Omental fat pad (tissue), 4 donors: ENCODE data around the gene GLB1L3. TPM values are rescaled to one million over a fixed set of nuclear protein-coding genes. Genes with fewer than 3 reads are reported as not detected.
A peak's percentile ranks its signal among the peaks of the same experiment; 100 is the strongest.

Experiments used
- ATAC-seq: fragments of 150-250 bp; one replicate; pipeline ENCODE4 v1.9.1; 2016; ENCODE audit warnings: mild to moderate bottlenecking, moderate library complexity; ENCODE audit not compliant: low FRiP score
- DNase-seq: peaks from one replicate; pipeline ENCODE4 v3.0.0-alpha.2; 2019; ENCODE audit warnings: low spot score
- total RNA-seq, 4 donors: library from RNA; depleted of rRNA; stranded (reverse); fragments of >200 nt; gene quantifications; one replicate each; pipeline ENCODE4 v1.1.0, GENCODE V29; 2016
- TF ChIP-seq, protein P1 (sequence below), 3 donors: fragments of 450-650 bp; IDR thresholded peaks; one replicate each; pipeline ENCODE4 v1.5.1; 2016 to 2017; ENCODE audit warnings: antibody characterized with exemption in 3 of 3, mild to moderate bottlenecking in 3 of 3, moderate library complexity in 2 of 3

Gene GLB1L3, protein sequence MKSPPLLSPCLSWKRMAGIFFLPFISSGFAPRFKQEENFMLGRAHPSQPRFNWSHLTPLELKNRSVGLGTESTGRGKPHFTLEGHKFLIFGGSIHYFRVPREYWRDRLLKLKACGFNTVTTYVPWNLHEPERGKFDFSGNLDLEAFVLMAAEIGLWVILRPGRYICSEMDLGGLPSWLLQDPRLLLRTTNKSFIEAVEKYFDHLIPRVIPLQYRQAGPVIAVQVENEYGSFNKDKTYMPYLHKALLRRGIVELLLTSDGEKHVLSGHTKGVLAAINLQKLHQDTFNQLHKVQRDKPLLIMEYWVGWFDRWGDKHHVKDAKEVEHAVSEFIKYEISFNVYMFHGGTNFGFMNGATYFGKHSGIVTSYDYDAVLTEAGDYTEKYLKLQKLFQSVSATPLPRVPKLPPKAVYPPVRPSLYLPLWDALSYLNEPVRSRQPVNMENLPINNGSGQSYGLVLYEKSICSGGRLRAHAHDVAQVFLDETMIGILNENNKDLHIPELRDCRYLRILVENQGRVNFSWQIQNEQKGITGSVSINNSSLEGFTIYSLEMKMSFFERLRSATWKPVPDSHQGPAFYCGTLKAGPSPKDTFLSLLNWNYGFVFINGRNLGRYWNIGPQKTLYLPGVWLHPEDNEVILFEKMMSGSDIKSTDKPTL
- total RNA-seq, result not detected

DNA sequence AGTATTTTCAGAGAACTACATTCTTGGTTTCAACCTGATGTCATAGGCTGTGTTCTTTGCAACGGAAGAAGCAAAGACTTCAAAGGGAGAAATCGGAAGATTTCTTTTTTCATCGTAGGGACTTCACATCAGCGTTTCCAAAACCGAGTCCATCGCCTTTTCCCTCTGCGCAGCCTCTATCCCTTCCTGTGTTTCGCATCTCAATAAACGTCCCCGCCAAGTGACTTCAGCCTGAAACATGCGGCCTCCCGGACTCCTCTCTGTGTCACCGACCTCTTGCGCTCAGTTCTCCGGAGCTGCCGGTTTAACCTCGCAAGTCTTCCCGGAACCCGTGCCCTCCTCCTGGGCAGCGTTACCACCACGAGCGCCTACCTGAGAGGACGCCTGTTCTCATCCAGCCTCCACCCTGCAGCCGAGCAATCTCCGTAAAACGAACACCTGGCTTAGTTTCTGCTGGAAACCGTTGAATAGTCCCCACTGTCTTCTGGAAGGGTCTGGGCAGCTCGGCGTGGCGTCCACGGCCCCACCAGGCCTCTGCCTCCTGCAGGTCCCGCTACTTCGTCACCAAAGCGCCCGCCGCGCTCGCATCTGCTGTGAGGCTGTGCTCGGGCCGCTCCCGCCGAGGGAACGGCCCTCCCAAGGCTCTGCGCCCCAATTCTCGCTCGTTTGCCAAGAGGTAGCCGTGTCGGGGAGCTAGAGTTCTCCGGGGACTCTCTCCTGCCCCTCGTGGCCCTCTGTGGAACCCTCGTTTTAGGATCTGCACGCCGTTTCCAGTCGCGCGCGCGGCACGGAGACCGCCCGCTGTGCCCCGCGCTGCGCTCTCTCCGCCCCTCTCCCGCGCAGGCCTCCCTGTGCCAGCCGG is at the start of gene GLB1L3:
Gene GLB1L3 (plus strand): TSS at position 846 of the 862 bp plus-strand sequence. CDS start 362 bp downstream, outside the sequence.
- DNase-seq (no peak), ATAC-seq (peak; percentile 41)
- TF ChIP-seq, protein P1, sequence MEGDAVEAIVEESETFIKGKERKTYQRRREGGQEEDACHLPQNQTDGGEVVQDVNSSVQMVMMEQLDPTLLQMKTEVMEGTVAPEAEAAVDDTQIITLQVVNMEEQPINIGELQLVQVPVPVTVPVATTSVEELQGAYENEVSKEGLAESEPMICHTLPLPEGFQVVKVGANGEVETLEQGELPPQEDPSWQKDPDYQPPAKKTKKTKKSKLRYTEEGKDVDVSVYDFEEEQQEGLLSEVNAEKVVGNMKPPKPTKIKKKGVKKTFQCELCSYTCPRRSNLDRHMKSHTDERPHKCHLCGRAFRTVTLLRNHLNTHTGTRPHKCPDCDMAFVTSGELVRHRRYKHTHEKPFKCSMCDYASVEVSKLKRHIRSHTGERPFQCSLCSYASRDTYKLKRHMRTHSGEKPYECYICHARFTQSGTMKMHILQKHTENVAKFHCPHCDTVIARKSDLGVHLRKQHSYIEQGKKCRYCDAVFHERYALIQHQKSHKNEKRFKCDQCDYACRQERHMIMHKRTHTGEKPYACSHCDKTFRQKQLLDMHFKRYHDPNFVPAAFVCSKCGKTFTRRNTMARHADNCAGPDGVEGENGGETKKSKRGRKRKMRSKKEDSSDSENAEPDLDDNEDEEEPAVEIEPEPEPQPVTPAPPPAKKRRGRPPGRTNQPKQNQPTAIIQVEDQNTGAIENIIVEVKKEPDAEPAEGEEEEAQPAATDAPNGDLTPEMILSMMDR (IDR thresholded peaks at IDR 0.05), result no peak

GRCh38 chr11:134226806-134227325 is 49.3 kb upstream of the GLB1L3 start:
- TF ChIP-seq, protein P1 (IDR thresholded peaks at IDR 0.05), result no peak
- ATAC-seq, result no peak
- no peak for DNase-seq

DNA sequence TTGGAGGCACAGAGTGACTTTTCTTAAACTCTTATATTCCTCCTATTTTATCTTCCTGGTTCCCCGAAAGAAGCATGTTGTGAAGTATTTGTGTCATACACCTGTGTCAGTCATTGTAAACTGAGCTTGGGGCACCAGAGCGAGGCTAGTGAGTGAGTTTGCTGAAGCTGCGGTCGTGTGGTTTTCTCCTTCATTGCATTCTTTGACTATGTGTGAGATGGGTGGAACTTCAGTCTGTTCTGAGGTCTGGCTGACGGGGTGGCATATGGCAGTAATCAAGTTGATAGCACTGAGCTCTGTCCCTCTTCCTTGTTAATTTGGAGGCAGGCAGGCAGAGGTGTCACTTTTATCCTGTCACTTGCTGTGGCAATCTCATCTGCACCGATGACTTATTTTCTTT is 47.6 kb upstream of the GLB1L3 start:
- no peak for ATAC-seq
- TF ChIP-seq, protein P1 (IDR thresholded peaks at IDR 0.05), result no peak
- DNase-seq, result no peak

DNA sequence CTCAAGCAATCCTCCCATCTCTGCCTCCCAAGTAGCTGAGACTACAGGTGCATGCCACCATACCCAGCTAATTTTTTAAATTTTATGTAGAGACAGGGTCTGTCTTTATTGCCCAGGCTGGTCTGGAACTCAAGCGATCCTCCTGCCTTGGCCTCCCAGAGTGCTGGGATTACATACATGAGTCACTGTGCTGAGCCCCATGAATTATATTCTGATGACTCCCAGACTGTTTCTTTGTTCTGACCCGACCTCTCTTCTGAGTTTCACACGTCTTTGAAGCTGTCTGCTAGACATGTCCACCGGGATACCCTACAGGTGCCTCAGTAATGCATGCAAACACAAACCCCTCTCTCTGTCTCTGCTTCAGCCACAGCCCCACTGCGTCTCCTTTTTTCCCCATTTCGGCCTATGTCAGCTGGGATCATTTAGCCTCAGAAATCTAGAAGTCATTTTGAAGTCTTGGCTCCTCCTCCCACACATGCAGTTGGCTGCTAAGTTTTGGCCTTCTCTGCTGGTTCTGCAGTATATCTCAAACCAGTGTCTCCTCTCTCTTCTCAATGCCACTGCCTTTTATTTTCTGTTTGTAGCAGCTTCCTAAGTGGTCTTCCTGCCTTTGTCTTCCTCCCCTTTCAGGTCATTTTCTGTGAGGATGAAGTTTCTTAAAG is 46.9 kb upstream of the GLB1L3 start:
- ATAC-seq, result no peak
- TF ChIP-seq, protein P1 (IDR thresholded peaks at IDR 0.05), result no peak
- no peak for DNase-seq

DNA sequence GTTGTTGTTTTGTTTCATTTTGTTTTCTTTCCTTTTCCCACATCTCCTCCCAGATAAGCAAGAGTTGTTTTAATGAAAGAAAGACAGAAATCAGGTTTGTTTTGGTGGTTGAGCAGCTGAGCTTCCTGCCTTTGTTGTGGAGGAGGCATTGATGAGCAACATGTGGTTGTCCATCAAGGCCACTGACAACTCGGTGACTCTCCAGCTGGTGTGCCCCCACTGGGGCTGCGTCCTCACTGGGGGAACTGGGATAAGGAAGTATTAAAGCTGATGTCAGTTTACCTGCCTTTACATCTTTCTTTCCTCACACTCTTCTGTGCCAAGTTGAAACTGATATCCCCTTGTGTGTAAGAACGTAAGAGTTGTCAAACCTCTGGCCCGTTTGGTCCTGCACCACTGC is 45.8 kb upstream of the GLB1L3 start:
- ATAC-seq (no peak), DNase-seq (no peak)
- TF ChIP-seq, protein P1 (IDR thresholded peaks at IDR 0.05), result no peak

- TF ChIP-seq, protein P1 (IDR thresholded peaks at IDR 0.05), result no peak
- ATAC-seq (no peak), DNase-seq (no peak)
Measured at GRCh38 chr11:134231958-134232659, 44.1 kb upstream of the GLB1L3 start.
